Neural progenitor cell (in vitro differentiated cells): ENCODE results near the gene TRPC6.

Source experiments
- CTCF ChIP-seq: fragments of 200-600 bp; sonication (generic); IDR thresholded peaks from 2 replicates; pipeline ENCODE4 v1.5.1; 2017; ENCODE audit warnings: antibody characterized with exemption, mild to moderate bottlenecking
- EZH2 ChIP-seq: fragments of 200-600 bp; sonication (generic); IDR thresholded peaks from 2 replicates; pipeline ENCODE4 v1.6.1; 2017; ENCODE audit warnings: antibody characterized with exemption, mild to moderate bottlenecking, moderate library complexity
- EZH2phosphoT487 ChIP-seq: fragments of 200-600 bp; sonication (generic); IDR thresholded peaks from 2 replicates; pipeline ENCODE4 v1.6.1; 2017; ENCODE audit warnings: antibody characterized with exemption

DNA sequence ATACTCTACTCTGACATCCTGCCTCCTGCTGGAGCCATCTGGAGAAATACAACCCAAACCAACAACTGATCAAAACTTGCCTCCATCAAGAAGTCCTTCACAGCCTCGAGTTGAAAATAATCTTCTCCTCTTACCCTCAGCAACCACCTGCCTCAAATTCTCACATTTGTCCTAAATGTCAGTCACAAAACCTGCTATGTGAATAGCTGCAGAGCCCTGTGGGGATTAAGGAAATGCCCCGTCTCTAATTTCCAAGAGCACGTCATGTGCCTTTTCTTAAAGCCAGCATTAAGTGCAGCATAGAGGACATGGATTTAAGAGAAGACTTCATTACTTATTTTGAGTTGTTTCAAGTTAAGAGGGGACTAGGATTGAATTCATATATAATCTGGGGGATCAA, 105.9 kb downstream of the TRPC6 start:
- TF ChIP-seq CTCF (no peak), EZH2phosphoT487 (no peak), EZH2 (no peak)
